Measurements from ENCODE around the gene ANO6.
"Not testable (repeated sequence)": the region's sequence is repeated elsewhere in the genome, so short reads cannot be mapped to it uniquely, and the experiment has no call there.

Gene ANO6

DNA sequence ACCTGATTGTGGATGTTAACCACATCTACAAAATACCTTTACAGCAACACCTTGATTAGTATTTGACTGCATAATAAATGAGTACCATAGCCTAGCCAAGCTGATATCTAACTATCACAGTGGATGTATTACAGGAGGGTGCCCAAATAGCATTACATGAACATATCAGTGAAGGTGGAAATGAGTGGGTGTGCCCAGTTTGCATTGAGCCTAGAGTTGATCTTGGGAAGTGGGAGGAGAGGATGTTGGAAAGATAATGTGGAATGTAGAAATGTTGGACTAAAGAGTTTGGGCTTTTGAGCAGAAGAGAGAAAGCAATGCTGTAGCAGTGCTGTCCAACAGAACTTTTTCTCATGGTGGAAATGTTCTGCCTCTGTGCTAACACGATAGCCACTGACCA lies 98.9 kb downstream of the ANO6 start:
- DNase-seq, result no peak

DNA sequence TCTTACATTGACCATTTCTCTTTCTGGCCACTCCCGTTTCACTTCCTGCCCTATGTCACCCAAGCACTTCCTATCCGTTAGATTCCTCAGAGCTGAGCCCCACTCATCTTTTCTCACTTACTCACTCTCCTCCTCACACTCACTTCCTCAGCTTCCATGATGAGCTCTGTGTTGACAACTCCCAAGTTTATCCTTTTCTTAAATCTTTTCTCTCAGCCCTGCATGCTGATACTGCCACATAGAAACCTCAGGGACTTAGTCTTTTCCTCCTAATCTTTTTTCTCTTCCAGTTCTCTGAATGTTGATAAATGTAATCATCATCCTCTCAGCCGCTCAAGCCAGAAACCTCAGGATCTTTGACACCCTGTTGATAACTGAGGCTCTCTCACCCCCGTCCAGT lies 99.6 kb downstream of the ANO6 start:
- no peak for DNase-seq

DNA sequence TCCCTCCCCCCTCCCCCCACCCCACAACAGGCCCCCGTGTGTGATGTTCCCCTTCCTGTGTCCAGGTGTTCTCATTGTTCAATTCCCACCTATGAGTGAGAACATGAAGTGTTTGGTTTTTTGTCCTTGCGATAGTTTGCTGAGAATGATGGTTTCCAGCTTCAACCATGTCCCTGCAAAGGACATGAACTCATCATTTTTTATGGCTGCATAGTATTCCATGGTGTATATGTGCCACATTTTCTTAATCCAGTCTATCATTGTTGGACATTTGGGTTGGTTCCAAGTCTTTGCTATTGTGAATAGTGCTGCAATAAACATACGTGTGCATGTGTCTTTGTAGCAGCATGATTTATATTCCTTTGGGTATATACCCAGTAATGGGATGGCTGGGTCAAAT lies 101.4 kb downstream of the ANO6 start:
- not testable (repeated sequence) for DNase-seq

DNA sequence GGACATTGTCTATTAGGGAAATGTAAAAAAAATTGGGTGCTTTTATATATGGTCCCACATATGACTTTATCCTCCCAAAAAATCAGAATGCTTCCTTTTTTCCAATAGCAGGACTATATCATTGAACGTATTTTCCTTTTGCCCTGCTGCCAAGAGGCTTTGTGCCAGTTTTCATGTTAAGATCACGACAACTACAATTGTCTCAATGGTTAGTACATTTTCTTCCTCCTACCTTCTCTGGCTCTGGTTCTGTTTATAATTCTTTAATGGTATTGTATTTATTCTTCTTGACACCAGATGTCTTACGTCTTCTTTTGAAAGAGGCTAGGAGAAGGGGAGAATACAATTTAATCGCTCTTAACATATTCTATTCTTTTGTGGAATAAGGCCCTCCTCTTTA lies 106.9 kb downstream of the ANO6 start:
- DNase-seq, result no peak

DNA sequence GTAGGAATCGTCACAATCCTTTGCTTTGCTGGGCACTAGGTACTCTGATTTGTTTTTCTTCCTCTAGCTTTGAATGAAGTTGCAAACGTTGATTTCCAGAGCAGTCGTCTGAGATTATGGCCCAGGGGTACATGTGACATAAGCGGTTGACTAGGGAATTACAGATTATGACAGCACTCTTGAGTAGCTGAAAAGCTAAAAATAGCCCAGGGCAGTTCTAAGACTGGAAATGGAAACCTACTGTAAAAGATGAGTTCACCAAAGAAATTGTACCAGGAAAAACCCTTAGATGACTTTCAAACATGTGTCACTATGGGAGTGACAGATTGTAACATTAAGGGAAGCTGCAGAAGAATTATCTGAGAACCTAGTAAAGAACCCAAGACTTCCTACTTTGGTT lies 108.5 kb downstream of the ANO6 start:
- DNase-seq, result no peak

DNA sequence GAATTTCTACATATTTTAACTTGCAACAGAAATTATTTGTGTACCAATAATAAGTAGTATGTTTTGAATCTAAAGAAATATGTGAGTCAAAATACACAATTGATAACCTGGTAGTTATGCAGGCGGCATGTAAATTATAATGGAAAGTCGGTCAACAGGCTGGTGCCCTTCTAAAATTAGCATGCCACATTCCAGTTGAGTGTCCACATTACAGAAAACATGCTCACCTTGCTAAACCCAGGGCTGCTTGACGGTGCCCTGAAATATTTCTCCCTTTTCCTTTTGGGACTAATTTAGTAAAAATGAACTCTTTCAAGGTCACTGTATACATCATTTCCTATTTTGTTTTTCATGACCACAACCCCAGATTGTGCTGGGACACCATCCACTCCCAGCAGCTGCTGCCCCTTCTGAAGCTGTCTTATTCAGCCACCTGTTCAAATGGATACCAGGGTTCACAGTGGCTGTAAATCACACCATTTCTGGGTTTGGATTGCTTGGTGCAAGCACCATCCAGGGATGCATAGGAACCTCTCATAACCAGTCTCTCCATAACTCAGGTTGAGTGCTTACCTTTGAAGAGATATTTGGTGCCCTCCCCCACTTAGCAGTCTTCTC lies 110.6 kb downstream of the ANO6 start:
- DNase-seq, result no peak

DNA sequence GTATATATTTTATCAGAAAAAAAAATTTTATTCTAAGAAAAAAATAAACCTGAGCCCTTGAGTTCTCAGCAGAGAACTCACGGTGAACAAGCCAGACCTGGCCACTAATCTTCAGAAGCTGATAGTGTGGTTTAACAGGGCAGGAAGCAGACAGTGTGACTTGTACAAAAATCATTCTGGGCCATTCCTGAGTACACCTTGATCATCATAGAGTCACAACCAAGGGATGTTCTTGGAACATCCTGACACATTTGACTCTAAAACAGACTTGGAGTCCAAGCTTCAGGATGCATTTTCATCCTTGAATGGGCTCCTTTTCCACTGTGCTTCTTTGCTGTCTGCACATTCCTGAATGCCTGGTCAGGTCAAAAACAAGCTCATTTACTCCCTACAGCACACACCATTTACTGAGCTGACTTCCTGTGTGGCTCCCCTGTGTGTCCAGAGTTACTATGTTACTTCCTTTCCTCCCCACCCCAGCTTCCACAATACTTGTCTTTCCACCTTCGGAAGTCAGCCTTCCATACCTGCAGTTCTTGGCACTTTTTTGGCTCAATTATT lies 112.0 kb downstream of the ANO6 start:
- no peak for DNase-seq

DNA sequence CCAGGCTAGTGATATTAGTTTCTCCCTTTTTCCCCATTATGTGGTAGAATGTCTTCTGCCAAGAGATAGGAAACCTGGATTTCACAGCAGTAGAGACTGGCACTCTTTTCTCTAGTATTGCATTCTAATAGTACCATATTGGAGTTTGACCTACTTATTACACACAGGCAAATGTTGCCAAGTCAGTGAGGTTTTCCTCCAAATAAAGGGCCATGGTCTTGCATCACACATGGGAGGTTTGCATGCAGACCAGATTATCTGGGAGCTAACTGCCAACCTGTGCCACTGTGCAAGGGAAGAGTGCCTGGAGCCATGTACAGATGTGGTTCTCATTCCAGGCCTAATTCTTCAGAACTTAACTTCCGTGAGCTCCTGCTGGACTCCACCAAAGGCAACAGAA lies 113.3 kb downstream of the ANO6 start:
- DNase-seq, result no peak

DNA sequence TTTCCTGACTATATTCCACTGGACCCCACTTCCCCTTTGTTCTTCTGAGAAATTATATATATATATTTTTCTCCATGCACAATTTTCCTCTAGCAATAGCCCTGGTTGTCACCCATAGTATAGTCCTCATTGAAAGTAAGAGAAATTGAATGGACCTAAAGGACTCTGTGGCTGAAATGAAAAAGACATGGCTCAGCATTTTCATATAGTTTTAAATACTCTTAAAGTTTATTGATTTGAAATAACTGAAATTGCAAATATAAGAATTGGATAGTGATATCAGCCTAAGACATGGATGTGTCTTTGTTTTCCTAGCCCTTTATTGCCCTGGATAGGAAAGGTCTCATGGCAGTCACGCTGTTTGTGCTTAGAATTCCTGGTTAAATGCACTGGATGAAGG lies 113.8 kb downstream of the ANO6 start:
- no peak for DNase-seq

DNA sequence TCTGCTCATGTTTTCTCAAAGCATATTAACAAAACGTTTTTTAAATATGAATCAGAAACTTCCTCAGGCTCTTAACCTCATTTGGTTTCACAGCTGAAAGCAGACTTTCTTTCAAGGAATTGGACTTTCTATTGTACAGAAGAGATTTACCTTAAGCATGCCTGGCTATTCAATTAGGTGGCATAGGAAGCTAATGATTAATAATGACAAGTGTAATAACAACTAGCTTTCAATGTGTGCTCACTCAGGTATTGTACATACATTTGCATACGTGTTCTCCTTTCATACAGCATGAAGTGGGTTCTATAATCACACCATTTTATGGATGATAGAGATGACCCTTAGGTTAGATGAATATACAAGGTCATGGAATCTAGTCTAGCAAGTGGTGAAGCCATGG lies 115.7 kb downstream of the ANO6 start:
- no peak for DNase-seq

DNA sequence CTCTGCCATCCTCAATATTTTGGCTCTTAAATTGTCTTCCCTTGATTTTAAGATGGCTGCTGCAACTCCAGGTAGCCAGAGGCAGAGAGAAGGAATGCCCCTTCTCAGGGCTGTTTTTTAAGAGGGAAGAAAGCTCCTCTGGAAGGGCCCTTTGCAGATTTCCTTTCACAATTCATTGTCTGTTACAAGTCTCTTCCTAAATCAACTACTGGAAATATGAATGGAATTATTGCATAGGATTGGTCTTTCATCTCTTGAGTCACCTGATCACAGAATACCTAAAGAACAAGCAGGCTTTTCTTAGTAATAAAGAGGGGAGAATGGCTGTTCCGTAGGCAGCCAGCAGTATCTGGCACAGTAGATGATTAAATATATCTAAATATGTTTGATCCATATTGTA lies 118.5 kb downstream of the ANO6 start:
- DNase-seq, result no peak

DNA sequence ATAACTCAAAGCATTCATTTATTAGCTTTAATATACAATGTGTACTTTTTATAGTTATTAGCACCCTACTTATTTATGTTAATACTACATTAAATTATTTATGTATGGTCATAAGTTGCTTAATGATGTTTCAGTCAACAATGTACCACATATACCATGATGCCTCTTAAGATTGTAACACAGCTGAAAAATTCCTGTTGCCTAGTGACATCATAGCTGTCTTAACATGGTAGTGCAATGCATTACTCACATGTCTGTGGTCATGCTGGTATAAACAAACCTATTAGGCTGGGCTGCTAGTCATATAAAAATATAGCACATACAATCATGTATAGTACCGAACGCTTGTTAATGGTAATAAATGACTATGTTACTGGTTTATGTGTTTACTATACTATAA lies 120.4 kb downstream of the ANO6 start:
- no peak for DNase-seq

DNA sequence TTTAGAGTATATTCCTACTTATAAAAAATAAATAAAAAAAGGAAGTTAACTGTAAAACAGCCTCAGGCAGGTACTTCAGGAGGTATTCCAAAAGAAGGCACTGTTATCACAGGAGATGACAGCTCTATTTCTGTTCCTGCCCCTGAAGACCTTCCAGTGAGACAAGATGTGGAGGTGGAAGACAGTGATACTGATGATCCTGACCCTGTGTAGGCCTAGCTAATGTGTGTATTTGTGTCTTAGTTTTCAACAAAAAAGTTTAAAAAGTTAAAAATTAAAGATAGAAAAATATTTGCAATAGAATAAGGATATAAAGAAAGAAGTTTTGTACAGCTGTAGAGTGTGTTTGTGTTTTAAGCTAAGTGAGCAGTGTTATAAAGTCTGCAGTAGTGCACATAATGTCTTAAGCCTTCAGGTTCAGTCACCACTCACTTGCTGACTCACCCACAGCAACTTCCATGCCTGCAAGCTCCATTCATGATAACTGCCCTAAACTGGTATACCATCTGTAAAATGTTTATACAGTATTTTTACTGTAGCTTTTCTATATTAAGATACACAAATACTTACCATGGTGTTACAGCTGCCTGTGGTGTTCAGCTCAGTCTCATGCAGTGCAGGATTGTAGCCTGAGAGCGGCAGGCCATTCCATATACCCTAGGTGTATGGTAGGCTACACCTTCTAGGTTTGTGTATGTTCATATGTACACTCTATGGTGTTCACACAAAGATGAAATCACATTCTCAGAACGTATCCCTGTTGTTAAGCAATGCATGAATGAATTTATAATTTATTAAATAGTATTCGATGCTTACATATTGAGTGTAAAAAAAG lies 121.1 kb downstream of the ANO6 start:
- DNase-seq, result no peak

DNA sequence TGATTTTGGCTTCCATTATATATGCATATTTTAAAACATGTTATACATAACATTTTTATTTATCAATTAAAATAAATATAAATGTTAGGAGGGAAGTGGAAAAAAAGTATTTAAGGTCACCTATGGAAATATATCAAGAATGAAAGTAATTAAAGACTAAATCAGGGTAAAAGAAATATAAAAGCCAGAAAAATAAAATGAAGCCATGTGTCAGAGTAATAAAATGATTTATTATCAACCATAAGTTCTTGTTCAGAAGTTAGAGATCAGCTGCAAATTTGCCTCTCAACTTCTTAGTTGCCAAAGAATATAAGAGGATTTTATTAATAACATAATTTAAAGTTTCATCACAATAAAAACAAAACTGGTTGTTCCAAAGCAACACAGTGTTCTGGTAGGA lies 121.9 kb downstream of the ANO6 start:
- DNase-seq, result no peak

DNA sequence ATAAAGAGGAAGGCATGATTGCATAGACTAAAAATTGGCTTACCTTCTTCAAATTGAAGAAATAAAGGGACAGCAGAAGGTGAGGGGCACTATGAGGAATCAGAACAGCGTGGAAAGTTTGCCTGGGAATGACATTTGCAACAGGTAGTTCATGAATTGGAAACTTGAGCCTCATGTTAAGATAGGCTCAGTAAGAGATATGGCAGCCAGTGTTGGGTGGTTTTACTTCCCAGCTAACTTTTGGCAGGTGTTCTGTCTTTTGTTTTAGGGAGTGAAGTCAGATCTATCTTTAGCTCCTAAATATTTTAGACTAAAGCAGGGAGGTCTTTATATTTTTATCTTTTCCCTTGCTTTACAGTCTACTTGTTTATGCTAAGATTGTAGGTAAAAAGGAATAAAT lies 122.4 kb downstream of the ANO6 start:
- DNase-seq, result no peak

DNA sequence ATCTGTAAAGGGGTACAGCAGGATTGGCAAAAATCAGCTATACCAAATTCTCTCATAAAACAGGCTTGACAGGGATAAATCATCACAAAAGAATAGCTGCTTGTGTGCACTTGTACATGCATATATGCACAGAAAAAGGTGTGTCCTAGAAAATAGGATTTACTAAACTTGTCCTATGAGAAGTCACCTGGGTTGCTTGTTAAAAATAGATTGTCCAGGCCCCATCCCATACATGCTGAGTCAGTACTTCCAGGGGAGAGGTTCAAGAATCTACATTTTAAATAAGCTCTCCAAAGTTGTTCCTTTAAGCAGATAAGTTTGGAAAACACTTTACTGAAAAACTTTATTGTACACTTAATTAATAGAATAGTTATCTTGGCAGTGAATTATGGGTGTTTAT lies 123.1 kb downstream of the ANO6 start:
- no peak for DNase-seq

DNA sequence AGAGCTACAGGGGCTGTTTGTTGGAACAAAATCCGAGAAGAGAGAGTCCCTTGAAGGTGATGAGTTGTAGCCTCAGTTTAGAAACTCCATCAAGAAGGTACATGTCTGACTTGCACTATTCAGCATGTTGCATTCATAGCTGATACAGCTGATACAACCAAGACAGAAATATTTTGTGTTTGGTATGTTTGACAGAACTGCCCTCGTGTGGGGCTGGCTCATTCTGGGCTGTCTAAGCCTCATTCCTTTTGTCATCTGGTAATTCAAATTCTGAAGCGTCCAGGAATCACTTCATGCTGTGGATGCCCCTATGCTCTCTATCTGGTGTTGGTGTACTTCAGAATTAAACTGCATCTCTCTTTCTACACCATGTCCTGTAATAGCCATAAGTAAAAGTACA lies 126.3 kb downstream of the ANO6 start:
- no peak for DNase-seq

DNA sequence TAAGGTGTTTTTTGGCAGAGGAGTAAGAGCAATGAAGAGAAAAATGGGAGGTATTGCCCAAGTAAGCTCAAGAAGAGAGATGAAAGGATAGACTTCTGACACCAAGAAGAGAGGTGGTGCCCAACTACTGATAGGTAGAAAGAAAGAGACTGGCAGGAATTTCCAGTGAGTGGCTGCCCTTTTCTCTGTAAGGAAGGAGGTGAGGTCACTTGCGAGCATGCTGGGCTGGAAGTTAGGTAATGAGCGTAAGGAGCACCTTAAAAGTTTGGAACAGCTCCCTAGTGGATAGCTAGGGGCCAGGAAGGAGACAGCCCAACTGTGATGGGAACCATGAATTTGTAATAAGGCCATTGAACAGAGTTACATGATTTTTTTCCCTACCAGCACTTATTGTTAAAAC lies 127.0 kb downstream of the ANO6 start:
- DNase-seq, result no peak

DNA sequence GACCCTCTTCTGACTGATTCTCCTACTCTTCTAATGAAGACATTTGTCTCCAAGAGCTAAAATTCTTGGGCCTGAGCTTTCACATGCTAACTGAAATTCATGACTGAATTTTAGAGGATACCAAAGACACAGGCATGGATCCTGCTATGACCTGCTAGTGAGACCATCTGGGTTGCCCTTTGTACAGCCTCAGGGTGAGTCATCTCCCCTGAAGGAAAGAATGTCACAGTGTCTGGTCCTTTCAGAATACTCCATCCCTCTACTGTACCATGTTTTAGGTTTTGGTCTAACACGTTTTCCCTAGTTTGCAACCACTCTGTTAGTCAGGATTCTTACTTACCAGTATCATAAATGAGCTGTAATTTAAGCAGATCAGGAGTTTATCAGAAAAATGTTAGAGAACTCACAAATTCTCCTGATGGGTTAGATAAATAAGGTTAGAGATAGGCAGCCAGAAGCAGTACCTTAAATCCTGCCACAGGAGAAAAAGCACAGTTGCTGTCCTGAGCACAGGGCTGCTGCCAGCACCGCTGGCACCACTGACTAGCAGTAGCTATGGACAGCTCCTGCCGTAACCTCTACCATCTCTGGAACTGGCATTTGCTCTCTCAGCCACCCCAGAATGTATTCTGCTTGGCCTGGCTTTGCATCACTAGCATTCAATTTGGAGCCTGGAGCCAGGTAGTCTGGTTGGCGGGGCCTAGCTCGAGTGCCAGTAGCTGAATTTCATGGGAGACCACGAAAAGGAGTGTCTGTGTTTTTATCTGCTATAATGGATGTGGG lies 127.6 kb downstream of the ANO6 start:
- DNase-seq, result no peak

DNA sequence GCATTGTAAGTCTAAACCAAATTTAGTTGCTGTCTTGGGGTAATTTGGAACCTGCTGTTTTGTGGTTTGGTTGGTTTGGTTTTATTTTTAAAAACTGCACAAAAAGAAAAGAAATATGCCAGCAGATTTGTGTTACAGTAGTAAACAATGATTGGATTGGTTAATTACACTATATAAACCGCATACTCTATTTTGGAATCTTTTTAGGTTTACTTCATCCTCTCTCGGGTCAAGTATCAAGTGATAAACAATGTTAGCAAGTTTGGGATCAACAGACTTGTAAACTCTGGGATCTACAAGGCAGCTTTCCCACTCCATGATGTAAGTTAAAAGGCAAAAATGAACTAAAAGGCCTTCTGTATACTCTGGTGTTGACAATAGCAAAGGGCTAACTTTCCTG lies 132.4 kb downstream of the ANO6 start:
- no peak for DNase-seq

DNA sequence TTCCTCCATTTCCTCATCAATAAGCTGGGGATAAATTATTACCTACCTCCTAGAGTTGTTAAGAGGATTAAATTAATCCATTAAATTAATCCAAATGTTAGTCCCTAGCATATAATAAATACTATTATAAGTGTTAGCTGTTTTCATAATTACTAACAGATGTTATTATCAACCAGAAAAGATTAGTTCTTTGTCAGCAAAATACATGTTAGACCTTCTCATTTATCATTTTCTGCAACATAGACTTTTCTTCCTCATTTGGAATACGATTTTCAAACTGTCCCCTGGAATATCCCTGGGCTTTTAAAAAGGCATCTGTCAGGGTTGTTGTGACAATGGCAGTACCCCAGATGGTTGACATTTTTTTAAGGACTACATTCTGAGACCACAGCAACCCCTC lies 133.1 kb downstream of the ANO6 start:
- no peak for DNase-seq

DNA sequence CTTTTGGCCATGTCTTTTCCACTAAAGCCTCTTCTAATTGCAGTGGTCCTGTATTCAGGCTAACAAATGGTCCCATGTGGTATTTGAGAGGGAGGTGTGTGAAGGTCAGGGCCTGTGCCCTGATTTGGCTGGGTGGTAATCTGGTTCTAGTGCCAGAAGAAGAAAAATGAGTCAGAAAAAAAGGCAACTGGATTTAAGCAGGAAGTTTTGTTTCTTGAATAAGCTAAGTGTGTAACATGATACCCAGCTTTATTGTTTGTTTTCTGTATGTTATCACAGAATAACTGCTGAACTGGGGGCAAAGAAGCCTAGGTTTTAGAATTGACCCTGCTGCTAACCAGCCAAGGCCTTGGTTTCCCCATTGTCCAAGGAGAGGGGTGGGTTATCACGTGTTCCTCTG lies 134.0 kb downstream of the ANO6 start:
- DNase-seq, result no peak

DNA sequence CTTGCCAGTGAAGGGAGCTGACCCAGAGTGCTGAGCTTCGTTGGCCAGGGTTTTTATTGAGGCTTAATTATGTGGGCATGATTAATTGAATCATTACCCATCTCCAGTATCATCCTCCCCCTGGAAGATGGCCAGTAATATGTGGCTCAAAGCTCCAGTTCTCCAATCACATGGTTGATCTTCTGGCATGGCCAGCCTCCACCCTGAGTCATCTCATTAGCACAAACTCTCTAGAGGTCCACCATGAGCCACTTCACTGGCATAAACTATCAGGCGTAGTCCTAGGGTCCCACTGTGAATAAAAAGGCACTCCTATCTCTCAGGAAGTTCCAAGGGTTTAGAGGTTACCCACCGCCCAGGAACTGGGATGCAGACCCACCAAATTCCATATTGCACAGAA lies 135.0 kb downstream of the ANO6 start:
- DNase-seq, result no peak
